GM12892 (cell line): ENCODE measurements around the gene ATP1A1.

Experiments used
- DNase-seq: peaks from one replicate; pipeline ENCODE4 v3.0.0; 2011; ENCODE audit not compliant: insufficient read length
- FAIRE-seq: peaks from 2 replicates; lab custom pipeline; 2011; peaks lifted over from hg19 to GRCh38; lab: Jason Lieb, UNC
- POLR2A ChIP-seq: IDR thresholded peaks from 2 replicates; pipeline ENCODE4 v1.6.1; 2011; ENCODE audit warnings: low read depth, low read length, control low read depth
- POLR2AphosphoS5 ChIP-seq: IDR thresholded peaks from 2 replicates; pipeline ENCODE4 v1.6.1; 2011; ENCODE audit warnings: low read depth, low read length, control low read depth
- TAF1 ChIP-seq: IDR thresholded peaks from 2 replicates; pipeline ENCODE4 v1.6.1; 2011; ENCODE audit warnings: low read depth, mild to moderate bottlenecking, control low read depth, low read length, borderline replicate concordance

ATP1A1 gene

DNA sequence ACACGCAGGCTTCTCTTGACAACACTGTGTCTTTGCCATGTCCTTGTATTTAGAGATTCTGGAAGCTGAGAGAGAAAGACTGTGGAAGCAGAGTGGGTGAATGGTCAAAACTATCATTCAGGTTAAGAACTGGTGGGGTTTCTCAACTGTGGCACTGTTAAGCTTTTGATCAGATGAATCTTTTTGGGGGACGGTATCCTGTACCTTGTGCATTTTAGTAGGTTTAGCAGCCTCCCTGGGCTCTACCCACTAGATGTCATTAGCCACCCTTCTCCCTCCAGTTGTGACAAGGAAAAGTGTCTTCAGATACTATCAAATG, 39.4 kb downstream of the ATP1A1 start:
- TF ChIP-seq POLR2A: no peak
- no peak for TF ChIP-seq POLR2AphosphoS5
- no peak for TF ChIP-seq TAF1
- no peak for DNase-seq
- no peak for FAIRE-seq

DNA sequence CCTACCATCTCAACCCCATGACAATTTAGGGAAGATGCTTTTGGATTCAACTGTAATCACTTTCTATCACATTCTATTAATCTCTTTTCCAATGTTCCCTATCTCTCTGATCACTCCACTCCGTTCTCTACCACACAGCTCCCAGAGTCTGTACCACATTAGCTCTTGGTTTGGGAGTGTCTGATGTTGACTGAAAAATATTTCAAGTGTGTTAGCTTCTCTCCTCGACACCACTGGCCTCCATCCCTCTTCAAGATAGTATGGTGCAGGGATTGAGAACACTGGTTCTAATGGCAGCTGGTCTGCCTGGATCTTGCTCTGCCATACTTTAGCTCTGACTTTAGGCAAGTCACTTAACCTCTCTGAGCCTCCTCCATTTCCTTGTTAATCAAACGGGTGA, 39.9 kb downstream of the ATP1A1 start:
- FAIRE-seq: no peak
- TF ChIP-seq TAF1 (no peak), POLR2AphosphoS5 (no peak), POLR2A (no peak)
- DNase-seq: no peak

DNA sequence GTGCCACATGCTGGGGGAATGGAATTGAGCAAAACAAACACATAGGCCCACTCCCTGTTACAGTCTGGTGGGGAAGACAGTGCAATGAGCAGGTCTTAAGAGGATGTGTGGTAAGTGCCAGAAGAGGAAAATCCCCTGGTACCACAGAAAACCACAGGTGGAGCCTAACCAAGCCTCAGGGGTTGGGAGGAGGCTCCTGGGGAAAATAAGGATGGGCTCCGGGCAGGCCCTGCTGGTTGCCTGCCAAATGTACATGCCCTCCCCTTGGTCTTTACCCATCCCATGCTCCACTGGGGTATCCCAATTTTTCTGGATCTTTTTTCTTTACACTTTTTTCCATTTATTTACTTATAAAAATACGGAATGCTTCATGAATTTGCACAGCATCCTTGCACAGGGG, 40.4 kb downstream of the ATP1A1 start:
- DNase-seq: no peak
- no peak for TF ChIP-seq POLR2A
- TF ChIP-seq POLR2AphosphoS5: no peak
- TF ChIP-seq TAF1: no peak
- no peak for FAIRE-seq

DNA sequence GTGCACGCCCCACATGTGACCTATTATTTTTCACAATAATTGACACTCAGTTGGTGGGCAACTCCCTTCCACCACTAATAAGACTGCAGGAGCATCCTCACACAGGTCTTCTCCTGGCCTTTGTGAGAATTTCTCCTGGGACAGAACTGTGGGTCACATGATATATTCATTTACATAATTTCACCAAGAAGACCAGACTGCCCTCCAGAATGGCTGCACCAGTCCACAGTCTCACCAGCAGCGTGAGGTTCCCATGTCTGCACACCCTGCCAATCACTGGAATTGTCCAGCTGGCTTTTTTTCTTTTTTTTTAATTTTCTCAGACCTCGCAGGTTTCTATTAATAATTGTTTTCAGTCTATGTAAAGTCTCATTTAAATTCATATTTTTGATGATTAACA, 41.3 kb downstream of the ATP1A1 start:
- FAIRE-seq: no peak
- no peak for DNase-seq
- TF ChIP-seq POLR2AphosphoS5: no peak
- no peak for TF ChIP-seq TAF1

DNA sequence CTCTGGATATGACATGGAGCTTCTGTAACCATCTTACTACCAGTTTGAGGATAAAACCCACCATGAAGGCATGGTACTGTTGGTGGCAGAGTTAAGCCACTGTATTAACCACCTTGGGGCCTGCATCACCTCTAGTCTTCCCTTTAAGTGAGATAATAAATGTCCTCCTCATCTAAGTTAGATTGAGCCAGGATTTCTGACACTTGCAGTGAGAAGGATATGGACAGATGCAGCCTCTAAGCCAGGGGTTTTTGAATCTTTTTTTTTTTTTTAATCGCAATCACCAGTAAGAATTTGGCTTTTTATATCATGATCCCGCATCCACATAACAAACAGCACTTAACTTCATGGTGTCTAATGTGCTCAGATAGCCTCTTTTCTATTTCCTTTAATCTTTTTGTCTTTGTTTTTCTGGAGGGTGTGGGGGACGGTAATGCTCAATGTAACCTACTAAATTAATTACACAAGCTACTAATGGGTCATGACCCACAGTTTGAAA, 42.2 kb downstream of the ATP1A1 start:
- DNase-seq (no peak), FAIRE-seq (no peak)
- TF ChIP-seq TAF1 (no peak), POLR2AphosphoS5 (no peak), POLR2A (no peak)

DNA sequence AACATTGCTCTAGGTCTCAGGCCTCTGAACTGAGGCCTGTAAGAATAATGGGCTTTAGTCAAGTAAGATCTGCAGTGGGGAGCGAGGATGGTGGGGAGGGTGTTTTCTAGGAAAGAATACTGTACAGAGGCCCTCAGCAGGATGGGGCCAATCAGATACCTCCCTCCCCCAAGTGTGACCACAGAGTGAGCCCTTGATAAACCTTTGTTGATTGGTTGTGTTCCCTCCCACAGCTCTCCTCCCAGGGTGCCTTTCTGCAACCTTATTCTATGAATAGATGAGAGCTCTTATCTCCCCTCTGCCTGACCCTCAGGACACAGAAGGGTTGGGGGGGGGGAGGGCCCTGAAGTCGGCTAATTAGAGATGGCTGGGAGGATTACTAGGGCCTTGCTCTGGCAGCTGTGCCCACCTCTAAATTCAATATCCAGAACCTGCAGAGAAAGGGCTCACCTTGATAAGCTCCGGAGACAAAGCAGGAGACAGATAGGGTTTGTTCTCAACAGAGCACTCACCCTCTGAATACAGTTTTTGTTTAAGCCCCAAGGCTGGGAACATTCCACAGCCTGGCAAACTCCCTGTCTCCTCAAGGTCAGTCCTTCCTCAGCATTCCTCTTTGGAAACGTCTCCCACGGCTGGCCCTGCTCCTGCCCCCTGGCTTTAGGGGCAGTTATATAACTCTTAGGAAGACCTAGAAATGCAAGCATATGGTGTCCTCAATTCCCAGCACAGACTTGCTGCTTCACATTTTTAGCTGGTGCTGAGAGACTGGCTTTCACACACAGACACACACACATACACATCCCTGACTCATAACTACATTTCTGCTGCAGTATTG, 42.9 kb downstream of the ATP1A1 start:
- DNase-seq: no peak
- TF ChIP-seq TAF1 (no peak), POLR2AphosphoS5 (no peak), POLR2A (no peak)
- FAIRE-seq: no peak

DNA sequence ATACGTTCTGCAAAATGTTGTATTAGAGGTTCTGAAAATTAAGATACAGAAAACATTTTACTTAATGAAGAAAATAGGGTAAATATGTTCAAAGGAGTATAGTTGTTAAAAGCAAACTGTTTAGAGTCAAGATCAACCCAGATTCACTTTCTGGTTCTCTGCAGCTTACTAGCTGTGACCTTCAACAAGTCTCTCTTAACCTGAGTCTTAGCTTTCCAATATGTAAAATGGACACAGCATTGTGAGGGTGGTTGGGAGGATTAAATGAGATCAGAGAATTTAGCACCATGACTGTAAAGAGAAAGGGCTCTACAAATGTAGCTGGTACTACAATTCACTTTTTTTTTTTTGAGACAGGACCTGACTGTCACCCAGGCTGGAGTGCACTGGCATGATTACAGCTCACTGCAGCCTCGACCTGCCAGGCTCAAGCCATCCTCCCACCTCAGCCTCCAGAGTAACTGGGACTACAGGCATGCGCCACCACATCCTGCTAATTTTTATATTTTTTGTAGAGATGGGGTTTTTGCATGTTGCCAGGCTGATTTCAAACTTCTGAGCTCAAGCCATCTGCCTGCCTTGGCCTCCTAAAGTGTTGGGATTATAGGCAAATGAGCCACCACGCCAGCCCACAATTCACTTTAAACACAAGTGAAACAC, 43.9 kb downstream of the ATP1A1 start:
- FAIRE-seq (no peak), DNase-seq (no peak)
- TF ChIP-seq POLR2A (no peak), TAF1 (no peak), POLR2AphosphoS5 (no peak)

DNA sequence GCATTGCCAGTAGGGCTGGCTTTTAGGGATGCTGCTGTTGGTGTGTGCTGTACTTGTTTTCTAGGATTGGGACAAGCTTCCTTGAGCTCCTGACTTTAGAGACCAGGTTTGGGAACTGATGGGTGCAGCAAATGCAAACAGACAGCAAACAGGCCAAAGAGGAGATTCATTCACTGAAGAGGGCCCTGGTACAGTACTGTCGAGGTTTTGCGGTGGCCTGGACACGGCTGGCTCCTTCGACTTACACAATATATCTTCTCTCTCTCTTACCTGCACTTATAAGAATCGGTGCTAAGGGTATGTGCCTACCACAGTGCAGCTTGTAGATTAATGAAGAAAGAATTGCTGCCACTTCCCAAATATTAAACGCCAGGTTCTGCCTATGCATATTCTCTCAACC, 44.6 kb downstream of the ATP1A1 start:
- FAIRE-seq (no peak), DNase-seq (no peak)
- TF ChIP-seq TAF1: no peak

DNA sequence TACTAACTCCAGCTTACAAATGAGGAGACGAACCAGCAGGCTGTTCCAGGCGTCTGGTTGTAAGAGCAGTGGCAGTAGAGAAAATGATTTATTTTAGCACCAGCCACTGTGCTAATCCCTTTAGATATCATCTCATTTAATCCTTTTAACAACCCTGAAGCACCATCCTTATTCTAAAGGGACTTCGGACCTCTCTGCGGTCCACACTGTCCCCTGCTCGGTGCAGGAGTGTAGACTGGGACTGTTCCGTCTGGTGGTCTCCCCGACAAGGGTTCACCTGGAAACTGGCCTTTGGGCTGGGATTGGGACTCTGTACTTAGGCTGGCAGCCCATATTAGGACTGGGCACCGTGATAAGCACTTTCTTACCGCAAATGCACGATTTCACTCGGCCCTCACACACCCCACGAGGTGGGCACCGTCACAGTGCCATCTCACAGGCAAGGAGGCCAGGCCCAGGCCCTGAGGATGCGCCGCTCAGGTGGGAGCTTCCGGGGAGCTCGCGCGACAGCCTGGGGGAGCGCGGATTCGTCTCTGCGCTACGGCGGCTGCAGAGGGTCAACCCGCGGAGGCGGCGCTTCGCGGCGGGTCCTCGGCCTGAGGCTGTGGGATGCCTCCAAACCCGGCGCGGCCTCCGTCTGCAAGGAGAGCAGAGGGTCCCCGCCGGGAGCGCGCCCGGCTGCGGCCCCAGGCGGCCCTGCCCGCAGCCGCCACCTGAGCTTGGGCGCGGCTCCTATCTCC, 45.2 kb downstream of the ATP1A1 start:
- TF ChIP-seq TAF1 (peak; percentile 75; the same call in 1 of the 2 replicates), POLR2AphosphoS5 (peak; percentile 92), POLR2A (peak; percentile 96)
- FAIRE-seq (peak; percentile 90), DNase-seq (peak; percentile 68)

DNA sequence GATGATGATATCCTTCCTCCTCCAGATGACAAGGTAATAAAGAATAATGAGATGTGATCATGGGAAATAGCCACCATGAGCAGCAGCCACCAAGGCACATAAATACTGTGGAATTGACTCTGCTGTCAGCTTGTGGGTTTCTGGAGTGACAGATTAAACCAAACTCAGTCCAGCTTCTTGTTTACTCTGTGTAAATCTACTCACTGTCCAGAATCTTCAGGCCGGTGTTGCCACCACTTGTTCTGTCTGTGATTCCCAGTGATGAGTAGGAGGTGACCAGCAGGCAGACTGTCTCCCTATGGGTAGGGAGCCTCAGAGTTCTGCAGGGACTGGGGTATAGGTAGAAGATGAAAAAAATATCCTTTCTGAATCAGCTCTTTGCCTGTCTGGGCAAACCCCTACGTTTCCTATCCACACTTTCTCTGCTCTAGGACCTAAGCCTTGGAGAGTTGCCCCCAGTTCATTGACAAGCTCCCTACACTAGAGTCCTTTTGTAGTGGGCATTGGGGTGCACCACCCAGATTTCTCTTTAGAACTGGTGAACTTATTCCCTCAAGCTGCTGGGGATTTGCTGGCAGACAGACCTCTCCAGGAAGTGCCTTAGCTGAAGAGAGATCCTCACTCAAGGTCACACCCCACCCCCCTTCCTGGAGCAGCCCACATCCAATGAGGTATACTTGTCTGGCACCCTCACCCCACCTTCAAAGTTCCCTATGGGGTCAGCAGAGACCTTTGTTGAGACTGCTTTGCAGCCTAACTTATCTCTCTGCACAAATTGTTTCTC, 47.6 kb downstream of the ATP1A1 start:
- TF ChIP-seq POLR2A (no peak), TAF1 (no peak), POLR2AphosphoS5 (no peak)
- no peak for FAIRE-seq
- DNase-seq: no peak

DNA sequence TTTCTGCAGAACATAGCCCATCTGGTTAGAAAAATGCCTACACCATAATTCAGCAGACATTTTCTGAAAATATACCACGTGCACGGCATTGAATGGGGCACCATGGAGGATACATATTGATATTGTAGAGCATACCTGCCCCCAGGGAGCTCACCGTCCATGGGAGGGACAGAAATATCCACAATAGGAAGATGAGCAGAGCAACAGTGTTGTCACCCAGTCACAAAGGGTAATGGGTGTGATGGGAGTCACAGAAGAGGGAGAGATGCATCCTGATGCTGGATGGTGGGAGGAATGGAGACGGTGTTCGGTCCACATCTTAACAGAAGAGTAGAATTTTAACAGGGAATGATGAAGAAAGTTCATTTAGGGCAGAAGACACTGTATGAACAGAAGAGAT, 51.4 kb downstream of the ATP1A1 start:
- FAIRE-seq (no peak), DNase-seq (no peak)
- no peak for TF ChIP-seq POLR2A
- no peak for TF ChIP-seq POLR2AphosphoS5
- no peak for TF ChIP-seq TAF1

DNA sequence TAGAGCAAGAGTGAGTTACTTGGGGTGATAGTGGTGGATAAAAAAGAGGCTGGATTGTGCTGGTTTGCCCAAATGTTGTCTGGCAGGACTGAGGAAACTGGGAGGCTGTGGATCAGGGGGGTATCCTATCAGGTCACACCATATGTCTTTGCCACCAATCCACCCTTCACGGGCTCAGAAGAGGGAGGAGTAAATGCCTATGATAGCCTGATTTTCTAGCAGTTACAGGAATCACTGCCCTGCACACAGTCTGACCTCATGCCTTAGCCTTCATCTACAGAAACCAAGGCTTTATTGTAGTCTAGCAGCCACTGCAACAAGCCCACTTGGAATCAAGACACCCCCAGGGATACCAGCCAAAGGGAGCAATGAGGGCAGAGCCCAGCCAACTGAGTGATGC, 51.8 kb downstream of the ATP1A1 start:
- TF ChIP-seq POLR2A (no peak), TAF1 (no peak), POLR2AphosphoS5 (no peak)
- no peak for DNase-seq
- FAIRE-seq: no peak
